Transverse colon (tissue), 4 donors: Measurements from ENCODE around the gene STT3B.

Experiments used
- CTCF ChIP-seq, 5 experiments: fragments of 200-600 bp in 3 of 5; fragments of 450-650 bp in 2 of 5; sonication (generic) in 3 of 5; IDR thresholded peaks; 1 replicate in 2 of 5; 2 replicates in 3 of 5; pipeline ENCODE4 v1.5.1; 2016 to 2017; ENCODE audit warnings: antibody characterized with exemption in 5 of 5, inconsistent platforms in 3 of 5, mild to moderate bottlenecking in 2 of 5, moderate library complexity in 1 of 5
- EP300 ChIP-seq: sonication (generic); formaldehyde crosslinking; IDR thresholded peaks from one replicate; pipeline ENCODE4 v1.6.1; 2017; ENCODE audit warnings: antibody characterized with exemption, low read depth
- POLR2AphosphoS5 ChIP-seq, 3 donors: sonication (generic); formaldehyde crosslinking; IDR thresholded peaks; one replicate each; pipeline ENCODE4 v1.6.1; 2016; ENCODE audit warnings: antibody characterized with exemption in 3 of 3

GRCh38 chr3:31502803-31503221, 29.9 kb upstream of the STT3B start:
- TF ChIP-seq POLR2AphosphoS5 (IDR thresholded peaks at IDR 0.05) (no peak), CTCF (IDR thresholded peaks at IDR 0.05) (no peak), EP300 (no peak)
